Glutamatergic neuron (in vitro differentiated cells): ENCODE data around the gene COPS7A. TPM values are rescaled to one million over a fixed set of nuclear protein-coding genes. Genes with fewer than 3 reads are reported as not detected.

Source experiments
- DNase-seq: peaks from one replicate; pipeline ENCODE4 v3.0.0; 2022
- H3K27ac Mint-ChIP-seq: one replicate; pipeline ENCODE4 v1.8.0; 2020; ENCODE audit warnings: mild to moderate bottlenecking, mixed read lengths, inconsistent platforms; ENCODE audit not compliant: unreplicated experiment
- H3K27me3 Mint-ChIP-seq: one replicate; pipeline ENCODE4 v1.8.0; 2020; ENCODE audit warnings: mild to moderate bottlenecking, moderate library complexity, mixed read lengths, inconsistent platforms; ENCODE audit not compliant: unreplicated experiment
- H3K36me3 Mint-ChIP-seq: one replicate; pipeline ENCODE4 v1.8.0; 2020; ENCODE audit warnings: mild to moderate bottlenecking, mixed read lengths, inconsistent platforms; ENCODE audit not compliant: unreplicated experiment
- H3K4me1 Mint-ChIP-seq: one replicate; pipeline ENCODE4 v1.8.0; 2020; ENCODE audit warnings: mild to moderate bottlenecking, low read depth, mixed read lengths, inconsistent platforms; ENCODE audit not compliant: unreplicated experiment
- H3K4me3 Mint-ChIP-seq: one replicate; pipeline ENCODE4 v1.8.0; 2020; ENCODE audit warnings: mild to moderate bottlenecking, mixed read lengths, inconsistent platforms; ENCODE audit not compliant: unreplicated experiment
- H3K9me3 Mint-ChIP-seq: one replicate; pipeline ENCODE4 v1.8.0; 2020; ENCODE audit warnings: mild to moderate bottlenecking, moderate library complexity, mixed read lengths, inconsistent platforms; ENCODE audit not compliant: unreplicated experiment
- CTCF ChIP-seq: fragments of 200-600 bp; sonication (generic); IDR thresholded peaks from one replicate; pipeline ENCODE4 v1.5.0; 2021; ENCODE audit not compliant: partially characterized antibody, unreplicated experiment
- total RNA-seq: library from RNA; stranded (reverse); fragmentation: NEBNext Ultra II Directional; extraction: Animal tissue kit (Norgen Biotek cat#: 25700); gene quantifications from one replicate; pipeline ENCODE4 v1.2.1, GENCODE V29; 2021; ENCODE audit not compliant: unreplicated experiment

COPS7A gene
- total RNA-seq, 1 donor from 2014 or later, result 25.9 TPM

DNA sequence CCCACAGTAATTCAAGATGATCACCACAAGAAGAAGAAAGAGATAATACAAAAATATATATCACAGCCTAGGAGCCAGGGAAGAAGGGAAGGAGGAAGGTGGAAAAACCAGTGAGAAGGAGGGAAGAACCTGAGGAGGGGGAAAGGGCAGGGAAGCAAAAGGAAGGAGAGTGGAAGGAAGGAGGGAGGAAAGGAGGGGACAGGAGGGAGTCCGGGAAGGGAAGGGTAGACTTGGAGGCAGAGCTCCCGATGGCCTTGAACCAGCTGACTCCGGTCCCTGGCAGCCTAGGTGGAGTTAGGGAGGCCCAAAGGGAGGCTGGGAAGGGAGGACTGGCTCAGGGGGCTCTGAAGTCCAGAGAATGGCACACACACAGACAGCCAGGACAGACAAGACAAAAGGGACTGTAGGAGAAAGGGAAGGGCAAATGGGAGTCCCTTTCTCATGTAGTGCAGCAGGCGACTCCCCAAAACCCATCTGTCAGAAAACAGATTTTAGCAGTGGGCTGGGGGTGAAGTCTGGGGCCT lies 30.0 kb upstream of the COPS7A start:
- Mint-ChIP-seq H3K27me3 (peaks cover 25% of the 10 kb centered on the region), H3K9me3 (peaks cover 24% of the 10 kb centered on the region), H3K4me1 (peaks cover 16% of the 10 kb centered on the region), H3K27ac (no peak overlapping the region), H3K36me3 (peaks cover 8% of the 10 kb centered on the region), H3K4me3 (no peak overlapping the region)
- TF ChIP-seq CTCF, result no peak
- DNase-seq, result no peak

GRCh38 chr12:6694701-6695100 lies 29.1 kb upstream of the COPS7A start:
- H3K4me1 Mint-ChIP-seq, result peaks cover 21% of the 10 kb centered on the region
- peaks cover 30% of the 10 kb centered on the region for H3K9me3 Mint-ChIP-seq
- no peak for DNase-seq
- H3K27me3 Mint-ChIP-seq, result peaks cover 30% of the 10 kb centered on the region
- peaks cover 8% of the 10 kb centered on the region for H3K36me3 Mint-ChIP-seq
- peak overlapping the region; percentile 31 for H3K27ac Mint-ChIP-seq
- H3K4me3 Mint-ChIP-seq, result no peak overlapping the region
- no peak for TF ChIP-seq CTCF

- Mint-ChIP-seq H3K4me3 (peak overlapping the region; percentile 20), H3K27me3 (peaks cover 27% of the 10 kb centered on the region), H3K4me1 (peaks cover 17% of the 10 kb centered on the region), H3K27ac (no peak overlapping the region), H3K36me3 (peaks cover 8% of the 10 kb centered on the region), H3K9me3 (peaks cover 29% of the 10 kb centered on the region)
- DNase-seq, result no peak
- no peak for TF ChIP-seq CTCF
Observed at GRCh38 chr12:6695313-6696045, 28.4 kb upstream of the COPS7A start.

DNA sequence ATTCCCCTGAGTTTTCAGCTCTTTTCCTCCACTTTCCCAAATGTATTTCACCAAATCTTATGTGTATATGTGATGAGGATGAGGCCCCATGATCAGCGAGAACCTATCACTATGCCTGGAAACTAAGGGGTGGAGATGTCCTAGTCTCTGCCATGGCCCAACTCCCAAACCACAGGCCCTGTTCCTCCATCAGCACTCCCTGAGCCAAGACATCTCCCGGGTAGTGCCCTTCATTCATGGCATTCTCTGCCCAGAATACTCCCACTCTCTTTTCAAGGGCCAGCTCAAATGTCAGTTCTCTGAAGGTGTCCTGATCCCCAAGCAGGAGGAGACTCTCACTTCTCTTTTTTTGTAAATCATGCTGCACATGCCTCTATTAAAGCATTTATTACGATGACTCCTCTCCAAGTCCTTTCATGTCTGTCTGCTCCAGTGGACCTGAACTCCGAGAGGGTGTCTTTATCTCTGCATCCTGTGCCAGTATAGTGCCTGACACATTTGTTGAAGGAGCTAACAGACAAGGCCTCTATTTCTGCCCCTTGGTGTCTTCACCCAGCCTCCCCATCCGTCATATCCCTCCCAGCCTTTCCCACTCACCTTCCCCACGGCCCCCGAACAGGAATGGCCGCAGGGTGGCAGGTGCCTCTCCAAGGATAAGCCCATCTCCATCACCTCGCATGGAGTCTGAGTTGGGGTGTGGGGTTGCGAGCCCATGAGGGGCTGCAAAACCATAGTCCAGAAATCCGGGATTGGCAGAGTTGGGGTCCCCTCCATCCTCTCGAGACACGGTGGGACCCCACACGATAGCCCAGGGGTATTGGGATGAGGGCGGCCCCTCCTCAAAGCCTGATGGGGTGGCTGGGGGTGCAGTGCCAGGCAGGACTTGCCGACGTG lies 26.9 kb upstream of the COPS7A start:
- peaks cover 40% of the 10 kb centered on the region for H3K9me3 Mint-ChIP-seq
- no peak for TF ChIP-seq CTCF

More for the DNA sequence above, 26.9 kb upstream of the COPS7A start:
- Mint-ChIP-seq H3K4me1 (peaks cover 17% of the 10 kb centered on the region), H3K27ac (peak overlapping the region; percentile 52), H3K27me3 (peaks cover 37% of the 10 kb centered on the region), H3K4me3 (peak overlapping the region; percentile 17), H3K36me3 (peaks cover 12% of the 10 kb centered on the region)
- DNase-seq, result no peak
